Stomach (tissue), 4 donors: ENCODE results near the gene CMTM7.

Experiments
- CTCF ChIP-seq, 7 experiments: fragments of 450-650 bp in 4 of 7; fragments of 200-600 bp in 3 of 7; sonication (generic) in 3 of 7; IDR thresholded peaks; one replicate each; pipeline ENCODE4 v1.5.1; 2016 to 2019; ENCODE audit warnings: antibody characterized with exemption in 7 of 7, control low read depth in 2 of 7, mild to moderate bottlenecking in 1 of 7
- EP300 ChIP-seq: sonication (generic); formaldehyde crosslinking; IDR thresholded peaks from one replicate; pipeline ENCODE4 v1.6.1; 2017; ENCODE audit warnings: antibody characterized with exemption
- POLR2A ChIP-seq, 4 donors: fragments of 450-650 bp; IDR thresholded peaks; one replicate each; pipeline ENCODE4 v1.6.1; 2016; ENCODE audit warnings: antibody characterized with exemption in 4 of 4, control low read depth in 2 of 4, mild to moderate bottlenecking in 1 of 4, moderate library complexity in 1 of 4
- POLR2AphosphoS5 ChIP-seq, 3 donors: sonication (generic); formaldehyde crosslinking; IDR thresholded peaks; one replicate each; pipeline ENCODE4 v1.6.1; 2016; ENCODE audit warnings: antibody characterized with exemption in 3 of 3

GRCh38 chr3:32440611-32441350 lies 49.1 kb downstream of the CMTM7 start:
- TF ChIP-seq CTCF (IDR thresholded peaks at IDR 0.05) (no peak), POLR2AphosphoS5 (IDR thresholded peaks at IDR 0.05) (no peak), POLR2A (IDR thresholded peaks at IDR 0.05) (no peak), EP300 (no peak)
